ENCODE results near the gene INPP5F.

The INPP5F gene

DNA sequence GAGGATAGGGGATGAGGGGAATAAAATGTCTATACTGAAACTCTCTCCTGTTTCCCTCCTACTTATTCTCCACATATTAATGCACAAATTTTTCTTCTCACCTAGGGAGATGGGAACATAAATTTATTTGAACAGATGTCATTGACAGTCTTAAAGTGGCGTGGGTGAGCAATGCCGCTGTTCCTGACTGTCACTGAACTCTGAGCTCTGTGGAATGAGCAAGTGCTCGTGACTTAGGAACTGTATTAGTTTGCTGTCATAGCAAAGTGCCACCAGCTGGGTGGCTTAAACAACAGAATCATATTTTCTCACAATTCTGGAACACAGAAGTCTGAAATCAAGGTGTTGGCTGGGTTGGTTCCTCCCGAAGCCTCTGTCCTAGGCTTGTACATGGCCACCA, 29.1 kb downstream of the INPP5F start:
- Histone ChIP-seq H2AFZ (no peak overlapping the region), H3K27me3 (ENCODE audit: control insufficient read depth, insufficient read depth, low read length) (no peaks in the 10 kb centered on the region), H3K79me2 (peaks cover 15% of the 10 kb centered on the region), H3K4me2 (ENCODE audit: low read length) (no peak overlapping the region), H3K27ac (no peak overlapping the region), H3K4me1 (no peaks in the 10 kb centered on the region), H3K9ac (no peak overlapping the region), H3K36me3 (ENCODE audit: control insufficient read depth, insufficient read depth, low read length) (no peaks in the 10 kb centered on the region), H3K9me3 (ENCODE audit: control insufficient read depth, low read length) (no peaks in the 10 kb centered on the region), H3K4me3 (ENCODE audit: low read depth, low read length) (no peak overlapping the region)
- TF ChIP-seq, protein P1, sequence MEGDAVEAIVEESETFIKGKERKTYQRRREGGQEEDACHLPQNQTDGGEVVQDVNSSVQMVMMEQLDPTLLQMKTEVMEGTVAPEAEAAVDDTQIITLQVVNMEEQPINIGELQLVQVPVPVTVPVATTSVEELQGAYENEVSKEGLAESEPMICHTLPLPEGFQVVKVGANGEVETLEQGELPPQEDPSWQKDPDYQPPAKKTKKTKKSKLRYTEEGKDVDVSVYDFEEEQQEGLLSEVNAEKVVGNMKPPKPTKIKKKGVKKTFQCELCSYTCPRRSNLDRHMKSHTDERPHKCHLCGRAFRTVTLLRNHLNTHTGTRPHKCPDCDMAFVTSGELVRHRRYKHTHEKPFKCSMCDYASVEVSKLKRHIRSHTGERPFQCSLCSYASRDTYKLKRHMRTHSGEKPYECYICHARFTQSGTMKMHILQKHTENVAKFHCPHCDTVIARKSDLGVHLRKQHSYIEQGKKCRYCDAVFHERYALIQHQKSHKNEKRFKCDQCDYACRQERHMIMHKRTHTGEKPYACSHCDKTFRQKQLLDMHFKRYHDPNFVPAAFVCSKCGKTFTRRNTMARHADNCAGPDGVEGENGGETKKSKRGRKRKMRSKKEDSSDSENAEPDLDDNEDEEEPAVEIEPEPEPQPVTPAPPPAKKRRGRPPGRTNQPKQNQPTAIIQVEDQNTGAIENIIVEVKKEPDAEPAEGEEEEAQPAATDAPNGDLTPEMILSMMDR (IDR thresholded peaks at IDR 0.05), result no peak

DNA sequence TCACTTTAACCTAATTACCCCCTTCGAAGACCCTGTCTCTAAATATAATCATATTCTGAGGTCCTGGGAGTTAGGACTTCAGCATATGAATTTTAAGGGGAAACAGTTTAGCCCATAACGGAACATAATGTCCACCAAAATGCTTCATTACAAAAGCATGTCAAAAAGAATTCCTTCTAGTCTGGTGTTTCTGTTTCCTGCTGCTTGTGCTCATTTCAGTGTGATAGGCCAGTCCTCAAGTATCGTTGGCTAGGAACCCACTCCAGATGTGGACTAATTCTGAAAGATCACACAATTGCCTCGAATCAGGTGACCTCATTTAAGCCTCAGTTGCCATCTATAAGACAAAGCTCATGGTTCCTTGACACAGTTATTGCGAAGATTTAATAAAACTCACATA, 29.6 kb downstream of the INPP5F start:
- TF ChIP-seq, protein P1 (IDR thresholded peaks at IDR 0.05), result no peak
- Histone ChIP-seq H3K79me2 (peaks cover 14% of the 10 kb centered on the region), H3K4me2 (ENCODE audit: low read length) (no peak overlapping the region), H3K27ac (no peak overlapping the region), H3K9me3 (ENCODE audit: control insufficient read depth, low read length) (no peaks in the 10 kb centered on the region), H3K4me3 (ENCODE audit: low read depth, low read length) (no peak overlapping the region), H3K9ac (no peak overlapping the region), H3K36me3 (ENCODE audit: control insufficient read depth, insufficient read depth, low read length) (no peaks in the 10 kb centered on the region), H3K4me1 (no peaks in the 10 kb centered on the region), H3K27me3 (ENCODE audit: control insufficient read depth, insufficient read depth, low read length) (no peaks in the 10 kb centered on the region), H2AFZ (no peak overlapping the region)

DNA sequence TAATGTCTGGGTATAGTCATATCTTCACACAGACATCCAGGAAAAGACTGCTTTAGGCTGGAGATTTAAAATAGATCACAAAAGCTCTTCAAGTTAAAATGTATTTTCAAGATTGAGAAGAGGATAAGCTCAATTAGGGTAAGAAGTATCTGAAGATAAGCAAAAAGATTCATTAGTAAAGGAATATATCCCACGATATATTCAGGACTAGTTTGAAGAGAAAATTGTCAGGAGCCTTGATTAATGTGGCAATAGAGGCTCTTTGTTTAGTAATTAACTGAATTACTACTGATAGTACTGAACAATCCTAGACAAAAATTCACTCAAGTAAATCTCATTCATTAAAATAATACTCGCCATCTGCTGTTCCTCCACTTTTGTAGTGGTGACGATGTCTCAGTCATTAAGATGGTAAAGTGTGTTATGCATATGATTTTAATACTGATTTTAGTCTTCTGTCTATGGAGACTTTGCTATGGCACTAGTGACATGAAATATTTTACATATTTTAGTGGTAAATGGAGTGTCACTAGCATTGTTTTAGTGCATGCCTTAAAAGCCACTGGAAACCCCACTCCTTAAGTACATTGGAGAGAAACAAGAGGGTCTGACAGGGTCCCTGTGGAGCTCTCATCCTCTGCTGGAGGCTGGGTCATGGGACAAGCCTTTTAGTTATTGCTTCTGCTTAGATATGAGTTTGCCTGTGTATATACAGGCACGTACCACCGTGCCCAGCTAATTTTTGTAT, 32.8 kb downstream of the INPP5F start:
- H3K4me2 ChIP-seq (ENCODE audit: low read length), result no peak overlapping the region
- no peaks in the 10 kb centered on the region for H3K36me3 ChIP-seq (ENCODE audit: control insufficient read depth, insufficient read depth, low read length)
- H3K27me3 ChIP-seq (ENCODE audit: control insufficient read depth, insufficient read depth, low read length), result no peaks in the 10 kb centered on the region
- H3K27ac ChIP-seq, result no peak overlapping the region
- H2AFZ ChIP-seq, result no peak overlapping the region
- H3K4me3 ChIP-seq (ENCODE audit: low read depth, low read length), result no peak overlapping the region
- no peaks in the 10 kb centered on the region for H3K9me3 ChIP-seq (ENCODE audit: control insufficient read depth, low read length)
- H3K4me1 ChIP-seq, result no peaks in the 10 kb centered on the region
- TF ChIP-seq, protein P1 (IDR thresholded peaks at IDR 0.05), result no peak
- H3K9ac ChIP-seq, result no peak overlapping the region
- H3K79me2 ChIP-seq, result peaks cover 6% of the 10 kb centered on the region

DNA sequence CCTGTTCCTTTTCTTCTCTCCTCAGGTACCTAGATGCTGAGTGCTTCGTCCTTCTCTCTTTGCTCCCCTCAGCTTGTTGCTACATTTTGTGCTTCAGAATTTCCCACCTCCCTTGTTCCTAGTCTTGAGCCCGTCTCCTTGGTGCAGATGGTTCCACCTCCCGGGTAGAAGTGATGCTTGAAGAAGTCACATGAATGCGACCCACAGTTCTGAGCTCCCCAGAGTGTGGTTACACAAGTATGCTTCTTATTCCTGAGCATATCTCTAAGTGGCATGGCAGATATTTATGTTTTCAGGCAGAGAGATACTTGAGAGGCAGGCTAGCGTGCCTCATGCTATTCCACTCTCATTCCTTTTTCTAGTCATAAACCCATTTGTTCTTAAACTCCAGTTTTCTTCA, 34.0 kb downstream of the INPP5F start:
- TF ChIP-seq, protein P1 (IDR thresholded peaks at IDR 0.05), result no peak

DNA sequence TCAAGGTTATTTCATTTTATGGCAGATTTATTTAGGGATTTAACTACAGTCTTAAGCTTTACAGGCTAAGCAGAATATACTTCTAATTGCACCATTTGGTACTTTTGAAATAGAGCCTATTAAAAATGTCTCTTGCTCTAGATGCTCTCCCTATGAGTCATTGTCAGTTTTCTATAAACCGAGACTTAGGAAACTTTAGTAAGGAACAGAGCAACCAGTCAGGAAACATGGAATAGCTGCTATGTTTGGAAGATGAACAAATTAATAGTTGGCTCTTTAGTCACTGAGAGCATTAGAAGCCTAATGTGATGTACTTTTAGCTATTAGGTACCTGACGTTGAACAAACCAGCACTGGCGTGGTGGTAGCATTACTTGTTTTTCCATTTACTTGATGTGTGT, 35.3 kb downstream of the INPP5F start:
- no peak overlapping the region for H3K4me2 ChIP-seq (ENCODE audit: low read length)
- H3K27me3 ChIP-seq (ENCODE audit: control insufficient read depth, insufficient read depth, low read length), result no peaks in the 10 kb centered on the region
- H3K27ac ChIP-seq, result no peak overlapping the region
- no peaks in the 10 kb centered on the region for H3K9me3 ChIP-seq (ENCODE audit: control insufficient read depth, low read length)
- no peak overlapping the region for H2AFZ ChIP-seq
- no peak overlapping the region for H3K4me3 ChIP-seq (ENCODE audit: low read depth, low read length)
- TF ChIP-seq, protein P1 (IDR thresholded peaks at IDR 0.05), result no peak
- H3K4me1 ChIP-seq, result no peaks in the 10 kb centered on the region
- no peaks in the 10 kb centered on the region for H3K79me2 ChIP-seq
- H3K36me3 ChIP-seq (ENCODE audit: control insufficient read depth, insufficient read depth, low read length), result no peaks in the 10 kb centered on the region
- no peak overlapping the region for H3K9ac ChIP-seq

More for the DNA sequence above, 34.0 kb downstream of the INPP5F start:
- no peak overlapping the region for H3K27ac ChIP-seq
- no peak overlapping the region for H2AFZ ChIP-seq
- H3K9ac ChIP-seq, result no peak overlapping the region
- H3K27me3 ChIP-seq (ENCODE audit: control insufficient read depth, insufficient read depth, low read length), result no peaks in the 10 kb centered on the region
- H3K9me3 ChIP-seq (ENCODE audit: control insufficient read depth, low read length), result no peaks in the 10 kb centered on the region
- no peak overlapping the region for H3K4me3 ChIP-seq (ENCODE audit: low read depth, low read length)
- no peaks in the 10 kb centered on the region for H3K4me1 ChIP-seq
- H3K4me2 ChIP-seq (ENCODE audit: low read length), result no peak overlapping the region
- H3K36me3 ChIP-seq (ENCODE audit: control insufficient read depth, insufficient read depth, low read length), result no peaks in the 10 kb centered on the region
- H3K79me2 ChIP-seq, result peaks cover 3% of the 10 kb centered on the region
